HepG2 (cell line): ENCODE results near the gene RING1. TPM values are rescaled to one million over a fixed set of nuclear protein-coding genes. Genes with fewer than 3 reads are reported as not detected.
A peak's percentile ranks its signal among the peaks of the same experiment; 100 is the strongest.

Experiments
- ELF3 ChIP-seq: IDR thresholded peaks from 2 replicates; pipeline ENCODE4 v1.6.1; 2016; ENCODE audit warnings: missing genetic modification reagents, missing compliant biosample characterization
- FOXO1 ChIP-seq: sonication (generic); formaldehyde crosslinking; IDR thresholded peaks from 2 replicates; pipeline ENCODE4 v1.4.0; 2020; ENCODE audit warnings: missing genetic modification reagents
- IRF2 ChIP-seq: IDR thresholded peaks from 2 replicates; pipeline ENCODE4 v1.6.1; 2018; ENCODE audit warnings: missing genetic modification reagents, missing compliant biosample characterization
- KDM2A ChIP-seq: sonication (generic); formaldehyde crosslinking; IDR thresholded peaks from 2 replicates; pipeline ENCODE4 v1.4.0; 2020; ENCODE audit warnings: low read depth, missing genetic modification reagents, borderline replicate concordance
- KMT2A ChIP-seq: sonication (generic); formaldehyde crosslinking; IDR thresholded peaks from 2 replicates; pipeline ENCODE4 v1.4.0; 2020; ENCODE audit warnings: missing genetic modification reagents
- MXD4 ChIP-seq: IDR thresholded peaks from 2 replicates; pipeline ENCODE4 v1.6.1; 2016; ENCODE audit warnings: mild to moderate bottlenecking, missing biosample characterization, missing genetic modification reagents
- NCOR1 ChIP-seq: fragments of 200-600 bp; sonication (generic); IDR thresholded peaks from 2 replicates; pipeline ENCODE4 v1.7.0; 2017; ENCODE audit warnings: antibody characterized with exemption, low read length, borderline replicate concordance
- PAWR ChIP-seq: sonication (generic); formaldehyde crosslinking; IDR thresholded peaks from 2 replicates; pipeline ENCODE4 v1.4.0; 2020; ENCODE audit warnings: missing genetic modification reagents, mild to moderate bottlenecking, borderline replicate concordance
- PBX3 ChIP-seq: sonication (generic); formaldehyde crosslinking; IDR thresholded peaks from 2 replicates; pipeline ENCODE4 v1.8.1; 2023; ENCODE audit warnings: missing genetic modification reagents, inconsistent platforms, borderline replicate concordance
- PCBP1 ChIP-seq: fragments of 200-400 bp; formaldehyde crosslinking; IDR thresholded peaks from 2 replicates; pipeline ENCODE4 v1.6.1; 2017; ENCODE audit warnings: mild to moderate bottlenecking, low read depth, low read length, borderline replicate concordance
- RXRB ChIP-seq: IDR thresholded peaks from 2 replicates; pipeline ENCODE4 v1.6.1; 2016; ENCODE audit warnings: borderline replicate concordance, missing genetic modification reagents, missing compliant biosample characterization
- SATB2 ChIP-seq: sonication (generic); formaldehyde crosslinking; IDR thresholded peaks from 2 replicates; pipeline ENCODE4 v1.5.0; 2020; ENCODE audit warnings: missing genetic modification reagents
- SP5 ChIP-seq: IDR thresholded peaks from 2 replicates; pipeline ENCODE4 v1.6.1; 2016; ENCODE audit warnings: low read depth, borderline replicate concordance
- SYNCRIP ChIP-seq: fragments of 200-400 bp; formaldehyde crosslinking; IDR thresholded peaks from 2 replicates; pipeline ENCODE4 v1.6.1; 2018; ENCODE audit warnings: mild to moderate bottlenecking, low read depth, low read length; ENCODE audit not compliant: insufficient read depth
- TBP ChIP-seq: sonication (generic); formaldehyde crosslinking; IDR thresholded peaks from 2 replicates; pipeline ENCODE4 v1.5.0; 2020; ENCODE audit warnings: missing genetic modification reagents
- TFE3 ChIP-seq: IDR thresholded peaks from 2 replicates; pipeline ENCODE4 v1.6.1; 2016
- THRA ChIP-seq: sonication (generic); formaldehyde crosslinking; IDR thresholded peaks from 2 replicates; pipeline ENCODE4 v1.4.0; 2020; ENCODE audit warnings: missing genetic modification reagents, borderline replicate concordance
- ZBTB21 ChIP-seq: sonication (generic); formaldehyde crosslinking; IDR thresholded peaks from 2 replicates; pipeline ENCODE4 v1.4.0; 2020; ENCODE audit warnings: missing genetic modification reagents
- ZKSCAN5 ChIP-seq: sonication (generic); formaldehyde crosslinking; IDR thresholded peaks from 2 replicates; pipeline ENCODE4 v1.5.1; 2020; ENCODE audit warnings: mild to moderate bottlenecking, missing genetic modification reagents
- ZMYM4 ChIP-seq: sonication (generic); formaldehyde crosslinking; IDR thresholded peaks from 2 replicates; pipeline ENCODE4 v1.8.1; 2023; ENCODE audit warnings: mild to moderate bottlenecking, missing genetic modification reagents
- ZNF580 ChIP-seq: IDR thresholded peaks from 2 replicates; pipeline ENCODE4 v1.6.1; 2016; ENCODE audit warnings: low read depth, borderline replicate concordance
- ZNF704 ChIP-seq: sonication (generic); formaldehyde crosslinking; IDR thresholded peaks from 2 replicates; pipeline ENCODE4 v1.8.1; 2023; ENCODE audit warnings: mild to moderate bottlenecking, inconsistent platforms, moderate library complexity, missing genetic modification reagents, borderline replicate concordance
- ZNF776 ChIP-seq: sonication (generic); formaldehyde crosslinking; IDR thresholded peaks from 2 replicates; pipeline ENCODE4 v1.4.0; 2020; ENCODE audit warnings: mild to moderate bottlenecking, missing genetic modification reagents
- ZNF792 ChIP-seq: IDR thresholded peaks from 2 replicates; pipeline ENCODE4 v1.6.1; 2016
- polyA plus RNA-seq, 8 experiments: library from polyadenylated mRNA; depleted of rRNA in 3 of 8; stranded (reverse) in 7 of 8; unstranded in 1 of 8; fragments of >200 nt; fragmentation: Illumina TruSeq in 4 of 8; extraction: Trizol in 4 of 8; gene quantifications; 2 replicates each; pipeline versions ENCODE4 v1.2.1 to v1.2.3, GENCODE V29; 2011 to 2016; ENCODE audit warnings: low read depth in 4 of 8, missing spikeins in 1 of 8, mixed read lengths in 1 of 8; ENCODE audit not compliant: insufficient read depth in 1 of 8
- total RNA-seq, 5 experiments: library from RNA; depleted of rRNA; stranded (reverse); fragments of >200 nt; fragmentation: Illumina TruSeq; extraction: Trizol; gene quantifications; 2 replicates each; pipeline ENCODE4 v1.2.3, GENCODE V29; 2016; ENCODE audit warnings: low read depth in 1 of 5

The RING1 gene
- total and polyA plus RNA-seq, 2 of the 13 experiments (the other 11 are each of a cell fraction or from before 2014, with no cell fraction given) = 23.9 to 33.6 TPM

GRCh38 chr6:33208091-33208967 is at the start of gene RING1 (continued):
- TF ChIP-seq SP5 (peak; percentile 42; the same call in 1 of the 2 replicates), SATB2 (CRISPR knock-in tag) (no peak), PCBP1 (no peak; the same call in 1 of the 2 replicates), FOXO1 (CRISPR knock-in tag) (peak; percentile 84), ZBTB21 (CRISPR knock-in tag) (peak; percentile 66), TBP (CRISPR knock-in tag) (no peak), ZNF704 (CRISPR knock-in tag) (no peak), NCOR1 (no peak), PBX3 (peak; percentile 48; the same call in 1 of the 2 replicates), TFE3 (CRISPR knock-in tag) (no peak; the same call in 1 of the 2 replicates), IRF2 (CRISPR knock-in tag) (peak; percentile 81; the same call in 1 of the 2 replicates), ELF3 (peak; percentile 62), ZNF580 (CRISPR knock-in tag) (peak; percentile 71), MXD4 (CRISPR knock-in tag) (peak; percentile 34; the same call in 1 of the 2 replicates), SYNCRIP (no peak), THRA (peak; percentile 70), KMT2A (CRISPR knock-in tag) (peak; percentile 90), KDM2A (CRISPR knock-in tag) (peak; percentile 98), RXRB (peak; percentile 60), PAWR (CRISPR knock-in tag) (no peak), ZMYM4 (CRISPR knock-in tag) (no peak), ZKSCAN5 (CRISPR knock-in tag) (no peak), ZNF792 (peak; percentile 69; the same call in 1 of the 2 replicates), ZNF776 (CRISPR knock-in tag) (peak; percentile 94)
